SH-SY5Y (cell line): ENCODE results near the gene USP19.

ENCODE experiments used
- GATA2 ChIP-seq: IDR thresholded peaks from 2 replicates; pipeline ENCODE4 v1.6.1; 2011; ENCODE audit warnings: mild to moderate bottlenecking, low read depth, low read length
- GATA3 ChIP-seq: IDR thresholded peaks from 2 replicates; pipeline ENCODE4 v1.6.1; 2011; ENCODE audit warnings: low read depth, mild to moderate bottlenecking, low read length, moderate library complexity

DNA sequence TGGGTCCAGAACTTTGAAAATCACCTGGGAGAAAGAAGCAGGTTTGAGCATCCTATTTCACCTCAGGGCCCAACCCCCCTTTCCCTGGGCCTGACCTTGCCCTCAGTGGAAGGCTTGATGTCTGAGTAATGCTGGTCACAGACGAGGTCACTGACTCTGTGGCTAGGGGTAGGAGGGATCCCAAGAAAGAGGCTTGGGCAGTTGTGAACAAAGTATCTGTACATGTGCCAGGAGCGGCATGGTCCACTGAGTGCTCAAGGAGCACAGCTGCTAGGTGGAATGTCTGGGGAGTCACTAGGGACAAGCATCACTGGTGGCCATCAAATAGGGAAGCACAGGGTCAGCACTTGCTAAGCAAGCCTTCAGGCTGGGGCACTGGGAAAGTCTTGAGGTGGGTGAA, 38.2 kb upstream of the USP19 start:
- TF ChIP-seq GATA2 (no peak), GATA3 (no peak)
